GM12875 (cell line): ENCODE results near the gene DPP10.

ENCODE experiments used
- H3K4me3 ChIP-seq: one replicate; pipeline ENCODE4 v1.5.1; 2011; ENCODE audit warnings: low read depth, low read length, control low read depth
- TF ChIP-seq, protein P1 (sequence below): IDR thresholded peaks from 2 replicates; pipeline ENCODE4 v1.5.1; 2011; ENCODE audit warnings: low read depth, mild to moderate bottlenecking, control low read depth, inconsistent platforms, low read length, moderate library complexity, borderline replicate concordance; ENCODE audit not compliant: insufficient read depth

The DPP10 gene

DNA sequence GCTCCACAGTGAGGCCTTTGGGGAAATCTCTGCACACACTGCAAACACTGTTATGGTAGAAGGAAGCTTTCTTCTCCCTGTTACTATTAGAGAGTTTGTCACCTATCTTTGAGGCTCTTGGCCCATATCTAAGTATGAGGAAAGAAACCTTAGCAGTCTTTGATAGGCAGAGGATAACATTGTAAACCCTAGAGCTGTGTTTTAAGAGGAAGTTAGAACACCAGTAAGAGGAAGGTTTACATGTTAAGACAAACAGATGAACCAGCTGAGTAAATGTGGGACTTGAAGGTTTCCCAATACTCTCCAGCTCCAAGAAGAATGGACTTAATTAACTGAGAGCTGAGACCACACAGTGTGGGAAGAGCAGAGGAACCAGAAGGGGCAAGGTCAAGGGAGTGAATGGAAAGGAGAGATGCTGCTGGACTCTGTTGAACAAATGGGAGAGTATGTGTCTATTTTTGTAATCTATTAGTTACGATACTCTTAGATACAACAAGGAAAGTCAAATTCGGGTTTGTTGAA is 257.0 kb downstream of the DPP10 start:
- no peak overlapping the region for H3K4me3 ChIP-seq
- TF ChIP-seq, protein P1, sequence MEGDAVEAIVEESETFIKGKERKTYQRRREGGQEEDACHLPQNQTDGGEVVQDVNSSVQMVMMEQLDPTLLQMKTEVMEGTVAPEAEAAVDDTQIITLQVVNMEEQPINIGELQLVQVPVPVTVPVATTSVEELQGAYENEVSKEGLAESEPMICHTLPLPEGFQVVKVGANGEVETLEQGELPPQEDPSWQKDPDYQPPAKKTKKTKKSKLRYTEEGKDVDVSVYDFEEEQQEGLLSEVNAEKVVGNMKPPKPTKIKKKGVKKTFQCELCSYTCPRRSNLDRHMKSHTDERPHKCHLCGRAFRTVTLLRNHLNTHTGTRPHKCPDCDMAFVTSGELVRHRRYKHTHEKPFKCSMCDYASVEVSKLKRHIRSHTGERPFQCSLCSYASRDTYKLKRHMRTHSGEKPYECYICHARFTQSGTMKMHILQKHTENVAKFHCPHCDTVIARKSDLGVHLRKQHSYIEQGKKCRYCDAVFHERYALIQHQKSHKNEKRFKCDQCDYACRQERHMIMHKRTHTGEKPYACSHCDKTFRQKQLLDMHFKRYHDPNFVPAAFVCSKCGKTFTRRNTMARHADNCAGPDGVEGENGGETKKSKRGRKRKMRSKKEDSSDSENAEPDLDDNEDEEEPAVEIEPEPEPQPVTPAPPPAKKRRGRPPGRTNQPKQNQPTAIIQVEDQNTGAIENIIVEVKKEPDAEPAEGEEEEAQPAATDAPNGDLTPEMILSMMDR: no peak

DNA sequence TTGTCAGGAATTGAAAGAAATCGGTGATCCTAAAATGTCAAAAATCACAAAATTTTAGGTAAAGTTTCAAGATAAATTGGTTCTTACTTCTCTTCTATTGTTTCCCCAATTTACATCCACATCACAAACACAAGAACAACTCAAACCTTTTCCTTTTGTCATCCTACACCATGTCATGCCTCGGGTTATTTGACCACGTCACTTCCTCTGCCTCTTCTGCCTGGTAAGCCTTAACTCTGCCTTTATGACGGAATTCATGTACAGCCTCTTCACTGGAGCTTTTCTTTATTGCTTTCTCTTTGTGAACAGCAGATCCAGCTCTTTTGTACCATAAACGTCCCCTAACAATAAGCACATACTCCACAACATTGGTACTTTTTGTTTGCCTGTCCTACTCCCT is 258.0 kb downstream of the DPP10 start:
- TF ChIP-seq, protein P1: no peak
- H3K4me3 ChIP-seq: no peak overlapping the region

DNA sequence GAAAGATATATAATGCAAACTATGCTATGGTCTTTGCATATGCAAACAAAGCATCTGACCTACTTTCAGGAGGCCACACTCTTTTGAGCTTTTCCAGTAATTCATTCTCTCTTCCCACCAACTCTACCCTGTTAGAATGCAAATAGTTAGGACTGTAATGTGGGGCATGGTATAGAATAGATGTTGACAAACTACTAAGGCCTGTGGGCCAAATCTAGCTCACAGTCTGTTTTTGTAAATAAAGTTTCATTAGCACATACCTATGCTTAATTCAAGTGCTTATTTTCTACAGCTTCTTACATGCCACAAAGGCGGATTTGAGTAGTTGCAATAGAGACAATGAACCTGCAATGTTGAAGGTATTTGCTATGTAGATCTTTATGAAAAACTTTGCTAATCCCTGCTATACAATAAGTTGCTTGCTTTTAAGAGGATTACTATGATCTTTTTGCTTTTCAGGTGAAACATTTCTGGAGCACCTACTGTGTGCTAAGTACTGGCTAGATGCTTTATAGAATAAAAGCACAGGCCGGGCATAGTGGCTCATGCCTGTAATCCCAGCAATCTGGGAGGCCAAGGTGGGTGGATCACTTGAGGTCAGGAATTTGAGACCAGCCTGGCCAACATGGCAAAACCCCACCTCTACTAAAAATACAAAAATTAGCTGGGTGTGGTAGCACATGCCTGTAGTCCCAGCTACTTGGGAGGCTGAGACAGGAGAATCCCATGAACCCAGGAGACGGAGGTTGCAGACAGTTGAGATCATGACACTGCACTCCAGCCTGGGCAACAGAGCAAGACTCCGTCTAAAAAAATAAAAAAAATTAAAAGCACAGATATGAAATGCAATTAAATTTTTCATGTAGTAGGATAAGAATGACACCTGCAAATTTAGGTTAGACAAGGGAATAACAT is 267.8 kb downstream of the DPP10 start:
- TF ChIP-seq, protein P1: no peak
- H3K4me3 ChIP-seq: no peak overlapping the region

DNA sequence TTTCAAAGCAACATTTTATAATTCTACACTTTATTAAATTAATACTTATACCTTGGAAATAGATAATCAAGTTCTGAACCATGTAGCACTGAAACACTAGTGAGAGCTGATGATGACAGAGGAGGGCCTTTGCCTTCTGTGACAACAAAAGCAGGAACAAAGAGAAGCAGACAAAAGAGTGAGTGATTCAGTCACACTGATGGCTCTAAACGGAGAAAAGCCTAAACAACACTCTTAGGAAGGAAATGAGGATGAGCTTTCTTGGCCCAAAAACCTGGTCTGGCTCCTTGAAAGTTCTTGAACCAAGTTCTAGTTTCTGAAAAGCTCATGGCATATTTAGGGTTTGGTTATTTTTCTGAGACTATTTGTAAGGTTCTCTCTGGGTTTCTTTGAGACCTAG is 271.9 kb downstream of the DPP10 start:
- TF ChIP-seq, protein P1: no peak
- no peak overlapping the region for H3K4me3 ChIP-seq

DNA sequence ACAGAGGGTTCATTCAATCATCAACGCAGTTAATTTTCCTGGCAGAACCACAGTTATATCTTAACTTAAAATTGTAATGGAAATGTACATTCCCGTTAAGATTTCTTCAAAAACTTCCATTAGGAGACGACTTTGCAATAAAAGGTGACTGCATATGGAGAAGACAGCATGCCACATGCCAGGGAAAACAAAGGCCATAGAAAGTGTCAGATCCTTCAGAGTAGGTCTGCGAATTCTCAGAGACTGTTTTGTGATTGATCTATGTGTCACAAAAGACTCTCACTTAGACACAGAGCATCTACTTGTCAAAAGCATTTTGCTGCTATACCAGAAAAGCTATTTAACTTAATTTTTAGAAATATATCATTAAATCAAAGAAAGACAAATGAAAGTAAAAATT is 274.6 kb downstream of the DPP10 start:
- TF ChIP-seq, protein P1: no peak
- H3K4me3 ChIP-seq: no peak overlapping the region

DNA sequence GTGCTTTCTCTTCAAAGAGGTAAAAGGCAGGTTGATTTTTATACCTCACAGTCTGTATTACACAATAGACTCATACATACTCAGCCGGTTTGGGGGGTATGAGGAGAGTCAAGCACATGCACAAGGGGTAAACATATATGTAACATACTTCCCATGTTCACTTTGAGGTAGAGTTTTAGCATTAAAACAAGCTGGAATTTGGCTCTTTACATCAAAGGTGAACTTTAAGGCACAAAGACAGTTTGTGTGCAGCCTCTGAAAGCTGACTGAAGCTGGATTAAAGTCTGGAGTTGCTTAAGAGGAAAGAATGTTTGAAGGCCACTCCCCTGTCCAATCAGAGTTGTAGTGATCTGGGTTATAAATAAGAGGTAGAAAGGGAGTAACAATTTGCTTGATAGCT is 282.0 kb downstream of the DPP10 start:
- H3K4me3 ChIP-seq: no peak overlapping the region
- TF ChIP-seq, protein P1: no peak

DNA sequence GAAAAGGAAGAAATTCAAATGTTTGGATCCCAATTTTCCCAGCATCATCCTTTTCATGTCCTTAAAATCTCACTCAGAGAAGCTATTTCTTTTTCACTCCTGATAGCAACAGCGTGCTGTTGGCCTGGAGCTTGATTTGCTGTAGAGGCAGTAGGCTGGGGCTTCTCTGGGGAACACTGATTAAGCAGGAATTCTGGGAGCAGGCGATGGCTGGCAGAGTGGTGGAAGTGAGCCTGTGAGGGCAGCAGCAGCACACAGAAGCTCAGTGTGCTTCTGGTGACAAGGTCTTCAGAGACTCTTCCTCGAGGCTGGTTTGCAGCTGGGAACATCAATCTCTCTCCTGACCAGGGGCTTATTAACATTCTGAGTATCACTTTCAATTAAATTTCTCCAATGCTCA is 284.6 kb downstream of the DPP10 start:
- no peak overlapping the region for H3K4me3 ChIP-seq
- TF ChIP-seq, protein P1: no peak
